ENCODE data around the gene KIF13A.

The KIF13A gene

DNA sequence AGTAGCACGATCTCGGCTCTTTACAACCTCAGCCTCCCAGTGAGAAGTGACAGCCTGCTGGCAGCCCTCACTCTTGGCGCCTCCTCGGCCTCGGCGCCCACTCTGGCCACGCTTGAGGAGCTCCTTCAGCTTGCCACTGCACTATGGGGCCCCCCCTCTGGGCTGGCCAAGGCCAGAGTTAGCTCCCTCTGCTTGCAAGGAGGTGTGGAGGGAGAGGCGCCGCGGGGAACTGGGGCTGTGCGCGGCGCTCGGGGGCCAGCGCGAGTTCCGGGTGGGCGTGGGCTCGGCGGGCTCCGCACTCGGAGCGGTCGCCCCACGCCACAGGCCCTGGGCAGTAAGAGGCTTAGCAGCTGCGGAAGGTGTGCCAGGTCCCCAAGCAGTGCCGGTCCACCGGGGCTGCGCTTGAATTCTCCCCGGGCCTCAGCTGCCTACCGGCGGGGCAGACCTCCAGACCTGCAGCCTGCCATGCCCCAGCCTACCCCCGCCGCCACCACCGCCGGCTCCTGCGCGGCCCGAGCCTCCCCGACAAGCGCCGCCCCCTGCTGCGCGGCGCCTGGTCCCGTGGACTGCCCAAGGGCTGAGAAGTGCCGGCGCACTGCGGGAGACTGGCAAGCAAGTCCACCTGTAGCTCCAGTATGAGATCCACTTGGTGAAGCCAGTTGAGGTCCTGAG is 258.7 kb downstream of the KIF13A start:
- Histone ChIP-seq H3K4me1 (peaks cover 5% of the 10 kb centered on the region; the same call in 1 of the 2 replicates), H3K4me3 (ENCODE audit: low read depth, low read length) (no peak overlapping the region), H3K36me3 (no peaks in the 10 kb centered on the region), H3K27me3 (no peaks in the 10 kb centered on the region), H3K9me3 (no peaks in the 10 kb centered on the region)
- no peak for DNase-seq
- no peak for TF ChIP-seq CTCF (IDR thresholded peaks at IDR 0.05; ENCODE audit: low read depth, low read length)

- Histone ChIP-seq H3K4me3 (ENCODE audit: low read depth, low read length) (no peak overlapping the region), H3K36me3 (no peaks in the 10 kb centered on the region), H3K4me1 (peaks cover 5% of the 10 kb centered on the region; the same call in 1 of the 2 replicates), H3K9me3 (no peaks in the 10 kb centered on the region), H3K27me3 (no peaks in the 10 kb centered on the region)
- DNase-seq = peak; percentile 81
- TF ChIP-seq CTCF (IDR thresholded peaks at IDR 0.05; ENCODE audit: low read depth, low read length) = no peak
Observed at GRCh38 chr6:17725083-17725482, 262.4 kb downstream of the KIF13A start.

GRCh38 chr6:17724341-17724740 is 263.1 kb downstream of the KIF13A start:
- Histone ChIP-seq H3K36me3 (no peaks in the 10 kb centered on the region), H3K27me3 (no peaks in the 10 kb centered on the region), H3K4me3 (ENCODE audit: low read depth, low read length) (no peak overlapping the region), H3K4me1 (peaks cover 5% of the 10 kb centered on the region; the same call in 1 of the 2 replicates), H3K9me3 (no peaks in the 10 kb centered on the region)
- no peak for DNase-seq
- TF ChIP-seq CTCF (IDR thresholded peaks at IDR 0.05; ENCODE audit: low read depth, low read length) = no peak

DNA sequence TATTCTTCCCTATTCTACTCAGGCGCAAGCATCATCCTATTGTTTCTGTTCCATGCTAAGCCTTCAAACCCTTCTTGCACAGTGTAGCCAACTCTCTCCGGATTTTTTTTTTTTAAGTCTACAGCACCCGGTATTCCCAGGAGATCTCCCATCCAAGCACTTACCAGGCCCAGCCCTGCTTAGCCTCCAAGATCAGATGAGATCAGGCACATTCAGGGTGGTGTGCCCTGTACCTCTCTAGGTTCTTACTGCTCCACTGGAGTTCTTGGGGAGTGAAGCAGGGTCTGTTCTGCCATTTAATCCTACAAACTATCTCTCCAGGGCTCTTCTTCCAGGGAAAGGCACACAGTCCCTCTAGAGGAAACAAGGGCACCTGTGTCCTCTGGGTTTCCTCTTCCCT is 265.8 kb downstream of the KIF13A start:
- Histone ChIP-seq H3K27me3 (no peaks in the 10 kb centered on the region), H3K36me3 (no peaks in the 10 kb centered on the region), H3K4me1 (peaks cover 5% of the 10 kb centered on the region; the same call in 1 of the 2 replicates), H3K4me3 (ENCODE audit: low read depth, low read length) (no peak overlapping the region), H3K9me3 (no peaks in the 10 kb centered on the region)
- no peak for TF ChIP-seq CTCF (IDR thresholded peaks at IDR 0.05; ENCODE audit: low read depth, low read length)
- no peak for DNase-seq

DNA sequence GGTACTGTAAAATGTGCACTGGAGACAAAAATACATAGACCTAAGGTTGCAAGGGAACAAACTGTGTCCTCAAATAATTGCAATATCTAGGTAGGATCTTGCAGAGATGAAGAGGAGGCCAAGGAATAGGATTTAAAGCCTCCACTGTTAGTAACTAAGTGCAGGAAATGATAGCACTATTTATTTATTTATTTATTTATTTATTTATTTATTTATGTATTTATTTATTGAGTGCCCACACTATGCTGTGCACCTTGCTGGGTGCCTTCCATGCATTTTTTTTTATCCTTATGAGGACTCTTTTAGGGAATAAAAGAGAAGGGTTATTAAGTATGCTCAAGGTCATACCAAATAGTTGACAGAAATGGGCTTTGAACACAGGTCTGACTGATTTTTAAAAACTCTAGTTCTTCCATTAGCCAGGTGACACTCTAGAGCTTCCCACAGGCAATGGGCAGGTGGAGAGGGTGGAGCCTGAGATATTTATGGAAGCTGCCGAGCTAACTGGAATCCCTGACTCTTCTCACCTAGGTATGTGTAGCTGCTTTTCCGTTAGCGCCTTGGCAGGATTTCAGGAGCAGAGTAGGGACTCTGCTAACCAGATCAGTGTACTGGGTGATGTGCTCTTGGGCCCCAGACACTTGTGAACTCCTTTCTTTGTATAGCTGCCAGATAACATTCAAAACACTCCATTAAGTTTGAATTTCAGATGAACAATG is 268.0 kb downstream of the KIF13A start:
- no peaks in the 10 kb centered on the region for H3K4me1 ChIP-seq
- no peaks in the 10 kb centered on the region for H3K36me3 ChIP-seq
- DNase-seq = no peak
- H3K4me3 ChIP-seq (ENCODE audit: low read depth, low read length) = no peak overlapping the region
- no peaks in the 10 kb centered on the region for H3K9me3 ChIP-seq
- TF ChIP-seq CTCF (IDR thresholded peaks at IDR 0.05; ENCODE audit: low read depth, low read length) = no peak
- H3K27me3 ChIP-seq = no peaks in the 10 kb centered on the region

DNA sequence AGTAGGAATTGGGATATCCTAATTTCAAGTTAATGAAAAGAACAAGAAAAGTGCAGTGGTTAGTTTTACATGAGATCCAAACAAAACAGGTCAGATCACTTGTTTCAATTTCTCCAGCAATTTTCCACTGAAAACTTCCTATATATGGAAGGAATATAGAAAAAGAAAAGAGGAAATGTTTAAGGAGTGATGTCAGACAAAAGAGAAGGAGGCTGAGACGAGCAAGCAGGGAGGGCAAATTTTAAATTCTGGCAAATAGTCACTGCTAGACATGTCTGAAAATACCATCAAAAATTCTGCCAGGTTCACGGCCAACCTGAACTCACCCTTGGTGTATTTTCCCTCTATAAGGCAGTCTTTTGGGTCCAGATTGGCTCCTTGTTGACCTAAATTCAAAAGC is 271.2 kb downstream of the KIF13A start:
- no peaks in the 10 kb centered on the region for H3K9me3 ChIP-seq
- no peaks in the 10 kb centered on the region for H3K27me3 ChIP-seq
- no peak overlapping the region for H3K4me3 ChIP-seq (ENCODE audit: low read depth, low read length)
- H3K36me3 ChIP-seq = no peaks in the 10 kb centered on the region
- DNase-seq = no peak
- no peaks in the 10 kb centered on the region for H3K4me1 ChIP-seq
- TF ChIP-seq CTCF (IDR thresholded peaks at IDR 0.05; ENCODE audit: low read depth, low read length) = no peak
